ENCODE data around the gene NAP1L4. TPM values are rescaled to one million over a fixed set of nuclear protein-coding genes. Genes with fewer than 3 reads are reported as not detected.

Gene NAP1L4
- total RNA-seq, 1 donor = 99.6 TPM

- TF ChIP-seq CTCF (IDR thresholded peaks at IDR 0.05; ENCODE audit: insufficient read depth, low read length) = no peak
- DNase-seq (ENCODE audit: low read depth) = peak; percentile 86
- H3K4me3 ChIP-seq (ENCODE audit: low read depth, low read length) = peak overlapping the region; percentile 76
Measured at GRCh38 chr11:2901854-2902783, 90.0 kb downstream of the NAP1L4 start.

- DNase-seq (ENCODE audit: low read depth) = no peak
- TF ChIP-seq CTCF (IDR thresholded peaks at IDR 0.05; ENCODE audit: insufficient read depth, low read length) = no peak
- peak overlapping the region; percentile 62 for H3K4me3 ChIP-seq (ENCODE audit: low read depth, low read length)
Measured at GRCh38 chr11:2901196-2901796, 90.8 kb downstream of the NAP1L4 start.

GRCh38 chr11:2899080-2899783 is 92.9 kb downstream of the NAP1L4 start:
- no peak overlapping the region for H3K4me3 ChIP-seq (ENCODE audit: low read depth, low read length)
- no peak for TF ChIP-seq CTCF (IDR thresholded peaks at IDR 0.05; ENCODE audit: insufficient read depth, low read length)
- no peak for DNase-seq (ENCODE audit: low read depth)

GRCh38 chr11:2898366-2899079 is 93.6 kb downstream of the NAP1L4 start:
- peak overlapping the region; percentile 22 for H3K4me3 ChIP-seq (ENCODE audit: low read depth, low read length)
- DNase-seq (ENCODE audit: low read depth) = peak; percentile 90
- no peak for TF ChIP-seq CTCF (IDR thresholded peaks at IDR 0.05; ENCODE audit: insufficient read depth, low read length)

GRCh38 chr11:2897048-2897447 is 95.1 kb downstream of the NAP1L4 start:
- no peak for DNase-seq (ENCODE audit: low read depth)
- no peak overlapping the region for H3K4me3 ChIP-seq (ENCODE audit: low read depth, low read length)
- TF ChIP-seq CTCF (IDR thresholded peaks at IDR 0.05; ENCODE audit: insufficient read depth, low read length) = no peak

- H3K4me3 ChIP-seq (ENCODE audit: low read depth, low read length) = no peak overlapping the region
- no peak for TF ChIP-seq CTCF (IDR thresholded peaks at IDR 0.05; ENCODE audit: insufficient read depth, low read length)
- no peak for DNase-seq (ENCODE audit: low read depth)
Measured at GRCh38 chr11:2896047-2896446, 96.1 kb downstream of the NAP1L4 start.
